GM12865 (cell line): Measurements from ENCODE around the gene MATN1.

Experiments
- DNase-seq: peaks from one replicate; pipeline ENCODE4 v3.0.0; 2010; ENCODE audit warnings: low read depth
- H3K4me3 ChIP-seq: 2 replicates; pipeline ENCODE4 v1.5.1; 2011; ENCODE audit warnings: mild to moderate bottlenecking, low read depth, low read length, control low read depth
- CTCF ChIP-seq: IDR thresholded peaks from 2 replicates; pipeline ENCODE4 v1.5.1; 2011; ENCODE audit warnings: low read length, control low read depth, low read depth, inconsistent platforms; ENCODE audit not compliant: insufficient read depth; ENCODE audit errors: missing control alignments

The MATN1 gene

DNA sequence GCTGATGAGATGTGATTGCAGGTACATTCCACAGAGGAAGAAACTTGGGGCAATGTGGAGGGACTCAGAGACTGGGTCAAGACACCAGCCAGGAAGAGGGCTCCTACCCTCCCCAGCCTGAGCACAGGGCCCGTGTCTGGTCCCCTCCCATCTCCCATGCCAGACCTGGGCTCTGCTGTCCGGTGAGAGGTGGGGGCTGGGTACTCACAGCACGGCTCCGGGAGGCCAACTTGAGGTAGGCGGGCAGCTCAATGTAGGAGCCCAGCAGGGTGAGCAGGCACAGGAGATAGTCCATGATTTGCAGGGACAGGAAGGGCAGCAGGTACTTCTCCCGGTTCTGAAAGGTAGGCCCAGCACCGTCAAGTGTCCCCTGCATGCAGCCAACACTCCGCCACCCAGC, 16.2 kb upstream of the MATN1 start:
- H3K4me3 ChIP-seq, result no peak overlapping the region
- TF ChIP-seq CTCF, result no peak
- no peak for DNase-seq

DNA sequence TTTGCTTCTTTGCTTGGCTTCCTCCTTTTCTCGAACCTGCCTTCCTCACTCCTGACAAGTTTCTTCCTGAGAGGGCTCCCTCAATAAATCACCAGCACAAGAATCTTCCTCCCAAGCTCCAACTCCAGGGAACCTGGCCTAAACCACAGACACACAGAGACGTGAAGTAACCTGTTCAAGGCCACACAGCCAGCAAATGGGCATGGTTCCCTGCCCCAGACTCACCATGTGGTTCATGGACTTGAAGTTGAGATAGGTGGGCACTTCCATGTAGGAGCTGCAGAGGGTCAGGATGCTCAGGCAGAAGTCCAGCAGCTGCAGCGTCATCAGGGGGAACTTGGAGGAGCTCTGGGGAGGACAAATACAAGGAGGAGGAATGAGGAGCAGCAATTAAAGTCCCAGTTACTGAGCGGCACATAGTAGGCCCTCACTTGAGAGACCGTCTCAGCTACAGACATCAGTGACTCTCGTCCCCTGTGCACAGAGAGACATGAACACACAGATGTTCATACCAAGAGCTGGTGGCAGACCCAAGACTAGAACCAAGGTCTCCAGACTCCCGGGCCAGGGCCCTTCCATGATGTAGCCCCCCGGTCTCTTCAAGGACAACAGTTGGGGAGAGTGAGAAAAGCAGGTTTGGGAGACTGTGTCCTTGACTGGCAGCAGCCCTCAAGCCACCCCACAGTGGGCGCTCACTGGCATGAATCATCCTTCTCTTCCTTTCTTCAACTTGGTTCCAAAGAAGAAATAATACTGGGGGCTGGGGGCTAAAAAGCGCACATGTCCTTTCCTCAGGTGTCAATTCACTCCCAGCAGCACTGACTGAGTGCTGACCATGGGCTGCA, 15.6 kb upstream of the MATN1 start:
- no peak for DNase-seq
- no peak for TF ChIP-seq CTCF
- H3K4me3 ChIP-seq, result no peak overlapping the region

DNA sequence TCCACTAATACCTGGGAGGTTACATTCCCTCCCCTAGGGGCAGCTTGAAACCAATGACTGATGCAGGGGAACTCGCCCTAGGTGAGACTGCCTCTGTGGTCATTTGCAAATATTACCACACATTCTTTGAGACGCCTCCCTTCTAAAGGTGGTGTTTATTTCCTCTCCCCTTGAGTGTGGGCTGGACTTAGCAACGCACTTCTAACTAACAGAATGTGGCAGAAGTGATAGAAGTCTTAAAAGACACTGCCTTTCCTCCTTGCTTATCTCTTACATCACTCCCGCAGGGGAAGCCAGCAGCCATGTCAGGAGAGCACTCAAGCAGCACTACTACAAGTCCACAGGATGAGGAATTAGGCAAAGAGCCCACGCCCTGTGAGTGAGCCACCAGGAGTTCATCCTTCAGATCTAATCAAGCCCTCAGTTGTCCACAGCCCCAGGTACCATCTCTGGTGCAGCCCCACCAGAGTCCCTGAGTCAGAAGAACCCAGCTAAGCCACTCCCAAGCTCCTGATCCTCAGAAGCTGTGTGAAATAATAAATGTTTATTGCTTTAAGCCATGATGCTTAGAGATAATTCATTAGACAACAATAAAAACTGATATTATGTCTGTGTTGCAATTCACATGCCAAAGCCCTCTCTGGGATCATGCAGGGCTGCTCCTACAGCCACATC, 14.8 kb upstream of the MATN1 start:
- H3K4me3 ChIP-seq, result no peak overlapping the region
- DNase-seq, result no peak
- no peak for TF ChIP-seq CTCF

DNA sequence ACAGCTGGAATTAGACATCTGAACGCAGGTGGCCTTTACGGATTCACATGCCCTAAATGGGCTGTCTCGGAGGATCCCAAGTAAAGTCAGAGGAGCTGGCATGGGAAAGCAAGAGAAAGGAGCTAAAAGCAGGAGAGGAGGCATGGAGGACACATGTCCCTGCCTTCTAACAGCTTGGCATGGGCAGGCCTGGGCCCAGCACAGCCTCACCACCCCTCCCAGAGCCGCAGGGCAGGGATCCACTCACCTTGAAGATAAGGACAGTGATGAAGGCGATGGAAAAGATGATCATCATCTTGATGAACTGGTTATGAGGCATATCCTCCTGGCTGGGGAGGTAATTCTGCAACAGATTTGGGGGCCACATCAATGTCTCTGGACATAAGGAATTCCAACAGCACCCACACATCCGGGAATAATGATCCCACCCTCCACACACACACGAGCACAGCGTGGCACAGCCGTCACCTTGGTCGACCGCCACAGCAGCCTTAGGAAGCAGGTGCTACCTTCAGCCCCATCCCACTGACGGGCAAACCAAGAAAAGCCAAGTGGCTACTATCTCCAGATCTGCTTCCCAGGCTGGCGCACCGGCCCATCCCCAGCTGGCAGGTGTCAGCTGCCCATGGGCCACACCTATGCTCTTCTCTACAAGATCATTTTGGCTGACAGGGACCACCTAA, 14.1 kb upstream of the MATN1 start:
- H3K4me3 ChIP-seq, result no peak overlapping the region
- TF ChIP-seq CTCF, result no peak

GRCh38 chr1:30735668-30736498, 12.5 kb upstream of the MATN1 start:
- H3K4me3 ChIP-seq, result no peak overlapping the region
- DNase-seq, result no peak
- no peak for TF ChIP-seq CTCF

More for the DNA sequence above, 14.1 kb upstream of the MATN1 start:
- no peak for DNase-seq

GRCh38 chr1:30735124-30735523, 11.7 kb upstream of the MATN1 start:
- no peak for TF ChIP-seq CTCF
- H3K4me3 ChIP-seq, result no peak overlapping the region
- no peak for DNase-seq
